IMR-90 (cell line): ENCODE data around the gene LRP1B. TPM values are rescaled to one million over a fixed set of nuclear protein-coding genes. Genes with fewer than 3 reads are reported as not detected.
"Not testable (repeated sequence)": the region's sequence is repeated elsewhere in the genome, so short reads cannot be mapped to it uniquely, and the experiment has no call there.

Experiments used
- ATAC-seq: fragments of 200-7000 bp; cut with Tn5 transposase; 2 replicates; pipeline ENCODE4 v1.9.1; 2020; ENCODE audit warnings: low read depth, mild to moderate bottlenecking, moderate library complexity
- BruUV-seq: library from RNA; stranded (reverse); fragments of 400-500 nt; replicated peaks from 2 replicates; lab custom pipeline; 2021; lab: Mats Ljungman, UMichigan
- CTCF ChIA-PET: fragments of 300-600 bp; formaldehyde crosslinking; extraction: SDS; loops from one replicate; lab custom pipeline; 2021; ENCODE audit warnings: antibody characterized with exemption; lab: Yijun Ruan, JAX
- POLR2A ChIA-PET: fragments of 300-600 bp; sonication (Branson Sonifier 250); formaldehyde crosslinking; loops from one replicate; lab custom pipeline; 2022; ENCODE audit warnings: antibody characterized with exemption; ENCODE audit not compliant: unreplicated experiment; lab: Charles Lee
- DNase-seq: peaks from one replicate; pipeline ENCODE4 v3.0.0; 2013
- H2AFZ ChIP-seq: replicated peaks from 2 replicates; pipeline ENCODE3; 2013; ENCODE audit warnings: low read length, mild to moderate bottlenecking; ENCODE audit not compliant: poor library complexity
- H2AK5ac ChIP-seq: 2 replicates; pipeline ENCODE4 v1.6.1; 2013; ENCODE audit warnings: low read depth, low read length, inconsistent platforms
- H2AK9ac ChIP-seq: replicated peaks from 2 replicates; pipeline ENCODE3; 2013; ENCODE audit warnings: mild to moderate bottlenecking, low read depth, low read length, moderate library complexity; ENCODE audit not compliant: poor library complexity
- H2BK120ac ChIP-seq: 2 replicates; pipeline ENCODE4 v1.6.1; 2013; ENCODE audit warnings: low read depth, low read length, inconsistent platforms
- H2BK15ac ChIP-seq: 3 replicates; pipeline ENCODE4 v1.6.1; 2013; ENCODE audit warnings: low read depth, low read length, inconsistent platforms
- H2BK20ac ChIP-seq: 2 replicates; pipeline ENCODE4 v1.6.1; 2013; ENCODE audit warnings: low read depth, mild to moderate bottlenecking, inconsistent platforms, low read length, moderate library complexity
- H2BK5ac ChIP-seq: 2 replicates; pipeline ENCODE4 v1.6.1; 2013; ENCODE audit warnings: mild to moderate bottlenecking, low read depth, low read length, inconsistent platforms; ENCODE audit not compliant: poor library complexity, severe bottlenecking
- H3K14ac ChIP-seq: replicated peaks from 2 replicates; pipeline ENCODE4 v1.6.1; 2013; ENCODE audit warnings: low read depth, low read length, inconsistent platforms
- H3K18ac ChIP-seq: 2 replicates; pipeline ENCODE4 v1.6.1; 2013; ENCODE audit warnings: low read depth, low read length, control low read depth
- H3K23ac ChIP-seq: 2 replicates; pipeline ENCODE4 v1.6.1; 2013; ENCODE audit warnings: low read depth, low read length, inconsistent platforms
- H3K27ac ChIP-seq: 2 replicates; pipeline ENCODE4 v1.5.1; 2013; ENCODE audit warnings: mild to moderate bottlenecking, control low read depth, low read length; ENCODE audit not compliant: insufficient read depth
- H3K27me3 ChIP-seq: 2 replicates; pipeline ENCODE4 v1.6.1; 2013; ENCODE audit warnings: low read length; ENCODE audit not compliant: control insufficient read depth, insufficient read depth
- H3K36me3 ChIP-seq: 2 replicates; pipeline ENCODE4 v1.6.1; 2013; ENCODE audit warnings: low read length, mixed read lengths; ENCODE audit not compliant: control insufficient read depth, insufficient read depth
- H3K4ac ChIP-seq: 2 replicates; pipeline ENCODE4 v1.6.1; 2013; ENCODE audit warnings: low read depth, low read length, inconsistent platforms
- H3K4me1 ChIP-seq: 2 replicates; pipeline ENCODE4 v1.6.1; 2013; ENCODE audit warnings: low read length, mixed read lengths; ENCODE audit not compliant: control insufficient read depth, insufficient read depth
- H3K4me2 ChIP-seq: 2 replicates; pipeline ENCODE4 v1.6.1; 2013; ENCODE audit warnings: low read depth, mild to moderate bottlenecking, control low read depth, low read length, moderate library complexity
- H3K4me3 ChIP-seq: 2 replicates; pipeline ENCODE4 v1.5.1; 2013; ENCODE audit warnings: low read depth, mild to moderate bottlenecking, control low read depth, low read length, moderate library complexity; ENCODE audit not compliant: insufficient read depth
- H3K56ac ChIP-seq: 2 replicates; pipeline ENCODE4 v1.6.1; 2013; ENCODE audit warnings: low read length, inconsistent platforms; ENCODE audit not compliant: insufficient read depth; ENCODE audit errors: extremely low read depth
- H3K79me1 ChIP-seq, 2 experiments: 2 replicates each; pipeline ENCODE4 v1.6.1; 2013; ENCODE audit warnings: low read length in 2 of 2, inconsistent platforms in 1 of 2, low read depth in 1 of 2
- H3K9ac ChIP-seq: 2 replicates; pipeline ENCODE4 v1.6.1; 2013; ENCODE audit warnings: low read depth, low read length, control low read depth
- H3K9me1 ChIP-seq: 2 replicates; pipeline ENCODE4 v1.6.1; 2013; ENCODE audit warnings: low read length, inconsistent platforms; ENCODE audit not compliant: insufficient read depth
- H3K9me3 ChIP-seq: 2 replicates; pipeline ENCODE4 v1.6.1; 2013; ENCODE audit warnings: low read length; ENCODE audit not compliant: control insufficient read depth, insufficient read depth
- H4K20me1 ChIP-seq: 2 replicates; pipeline ENCODE4 v1.6.1; 2013; ENCODE audit warnings: low read length, inconsistent platforms; ENCODE audit not compliant: insufficient read depth
- H4K5ac ChIP-seq: 2 replicates; pipeline ENCODE4 v1.6.1; 2013; ENCODE audit warnings: mild to moderate bottlenecking, low read depth, low read length, control low read depth
- H4K8ac ChIP-seq, 2 experiments: 2 replicates each; pipeline ENCODE4 v1.6.1; 2013; ENCODE audit warnings: low read depth in 2 of 2, low read length in 2 of 2, control low read depth in 1 of 2, inconsistent platforms in 1 of 2
- H4K91ac ChIP-seq: 2 replicates; pipeline ENCODE4 v1.6.1; 2013; ENCODE audit warnings: low read depth, low read length, inconsistent platforms; ENCODE audit not compliant: insufficient read depth
- MAFK ChIP-seq: IDR thresholded peaks from 2 replicates; pipeline ENCODE4 v1.6.1; 2012; ENCODE audit warnings: low read depth, low read length, improper control_type of control experiment
- RAD21 ChIP-seq: IDR thresholded peaks from 2 replicates; pipeline ENCODE4 v1.6.1; 2012; ENCODE audit warnings: low read length, improper control_type of control experiment
- WGBS, 2 experiments: methylation state at CpG; one replicate each; pipeline versions ENCODE4 v1.1.5 to v1.1.7; 2013; ENCODE audit warnings: missing lambda C conversion rate in 2 of 2; ENCODE audit not compliant: insufficient read length in 1 of 2; ENCODE audit errors: extremely low coverage in 2 of 2; 5-methylcytosine and 5-hydroxymethylcytosine counted together
- dilution Hi-C: fragments of 300-500 bp; cut with HindIII; formaldehyde crosslinking; loops from one replicate; pipeline ENCODE4 v1.14.3; 2018; ENCODE audit warnings: low sequenced_read_pairs; ENCODE audit not compliant: unreplicated experiment
- in situ Hi-C: fragments of 300-500 bp; cut with MboI; formaldehyde crosslinking; loops from 3 replicates; pipeline ENCODE4 v1.14.3; 2019; ENCODE audit warnings: low sequenced_read_pairs, inconsistent platforms, mixed read lengths
- intact Hi-C: fragments of 100-400 bp; cut with micrococcal nuclease; formaldehyde crosslinking; loops from 2 replicates; pipeline ENCODE4 v1.10.0; 2022
- polyA plus RNA-seq, 3 experiments: library from polyadenylated mRNA; depleted of rRNA; stranded (reverse); fragments of >200 nt; gene quantifications; 2 replicates each; pipeline ENCODE4 v1.2.3, GENCODE V29; 2012; ENCODE audit warnings: low replicate concordance in 1 of 3
- total RNA-seq: library from RNA; depleted of rRNA; stranded (reverse); fragments of >200 nt; gene quantifications from 2 replicates; pipeline ENCODE4 v1.2.3, GENCODE V29; 2012

The LRP1B gene
- total and polyA plus RNA-seq, 2 of the 4 experiments (the other 2 are of a cell fraction): under 0.01 to 0.02 TPM

DNA sequence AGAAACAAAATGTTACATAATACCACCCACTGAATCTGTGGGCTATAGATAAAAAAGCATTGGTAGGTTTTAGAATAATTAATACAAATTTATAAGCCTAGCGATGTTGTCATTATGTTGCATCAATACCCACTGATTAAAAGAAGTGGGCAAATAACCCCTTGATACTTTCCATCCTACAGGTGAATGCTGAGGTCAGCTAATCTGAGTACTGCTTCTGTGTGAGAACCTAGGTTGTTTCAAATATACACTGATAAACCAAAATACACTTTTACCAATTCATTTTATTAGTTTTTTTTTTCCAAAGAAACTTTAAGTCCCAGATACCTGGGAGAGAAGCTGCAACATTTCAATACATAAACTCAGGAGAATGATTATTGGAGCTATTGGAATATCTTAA is 948.6 kb downstream of the LRP1B start:
- Histone ChIP-seq H2BK15ac (no peak overlapping the region), H3K14ac (no peak overlapping the region), H3K27ac (no peak overlapping the region), H3K56ac (no peak overlapping the region), H3K4me2 (no peak overlapping the region), H2AK9ac (no peak overlapping the region), H4K91ac (no peak overlapping the region), H4K5ac (no peak overlapping the region), H3K9ac (no peak overlapping the region), H3K4me3 (no peak overlapping the region), H3K36me3 (no peaks in the 10 kb centered on the region), H3K23ac (no peak overlapping the region), H2BK5ac (no peak overlapping the region), H3K4me1 (no peaks in the 10 kb centered on the region), H3K9me3 (no peaks in the 10 kb centered on the region), H2BK20ac (no peak overlapping the region), H2AK5ac (no peak overlapping the region), H3K18ac (no peak overlapping the region), H3K9me1 (no peaks in the 10 kb centered on the region), H2BK120ac (no peak overlapping the region), H3K27me3 (no peaks in the 10 kb centered on the region), H2AFZ (no peak overlapping the region), H4K8ac (no peak overlapping the region), H4K20me1 (no peaks in the 10 kb centered on the region), H3K4ac (no peak overlapping the region), H3K79me1 (no peaks in the 10 kb centered on the region)
- WGBS, 2 experiments: no CpG with 5 or more reads among the region's 1 CpG
- intact Hi-C loops (no loop called here), in situ Hi-C loops (no loop called here), dilution Hi-C loops (no loop called here)
- TF ChIP-seq MAFK (peak; percentile 77), RAD21 (no peak)
- ChIA-PET CTCF (no interaction called here), POLR2A (no interaction called here)
- no peak for DNase-seq
- ATAC-seq: no peak
- no TSS peak for BruUV-seq

DNA sequence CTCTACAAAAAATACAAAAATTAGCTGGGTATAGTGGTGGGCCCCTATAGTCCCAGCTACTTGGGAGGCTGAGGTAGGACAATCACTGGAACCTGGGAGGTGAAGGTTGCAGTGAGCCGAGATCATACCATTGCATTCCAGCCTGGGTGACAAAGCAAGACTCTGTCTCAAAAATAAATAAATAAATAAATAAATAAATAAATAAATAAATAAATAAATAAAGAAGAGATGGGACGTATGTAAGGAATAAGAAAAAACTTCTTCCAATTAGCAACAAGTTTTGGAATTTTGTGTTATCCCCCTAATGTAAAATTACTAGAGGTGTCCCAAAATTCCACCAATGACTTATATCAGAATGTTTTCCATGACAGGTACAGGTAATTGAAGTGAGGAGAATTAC is 961.7 kb downstream of the LRP1B start:
- H4K5ac ChIP-seq, H3K36me3 ChIP-seq, H3K9me1 ChIP-seq, H2BK15ac ChIP-seq, H2BK20ac ChIP-seq, H3K4ac ChIP-seq, in situ Hi-C loops, H3K27me3 ChIP-seq, H3K23ac ChIP-seq, H3K79me1 ChIP-seq, H3K4me3 ChIP-seq, H3K9me3 ChIP-seq, H3K14ac ChIP-seq, intact Hi-C loops, BruUV-seq, H3K9ac ChIP-seq, dilution Hi-C loops, H4K8ac ChIP-seq, H3K18ac ChIP-seq, H4K20me1 ChIP-seq, H3K4me2 ChIP-seq, H2AFZ ChIP-seq, CTCF ChIA-PET, H2AK5ac ChIP-seq, H3K4me1 ChIP-seq, H3K27ac ChIP-seq, ATAC-seq, H2AK9ac ChIP-seq, H2BK5ac ChIP-seq, H3K56ac ChIP-seq, DNase-seq, H2BK120ac ChIP-seq, H4K91ac ChIP-seq: not testable (repeated sequence)
- POLR2A ChIA-PET: interaction anchor here (0.6 kb wide), 1 partner anchor 613 kb away, joined by 3 read pairs; no protein-coding TSS in a partner anchor
- WGBS, 2 experiments: no CpG with 5 or more reads among the region's 2 CpGs
